Astrocyte of the spinal cord (primary cell): ENCODE data around the gene TSNAXIP1.

Source experiments
- DNase-seq: peaks from one replicate; pipeline ENCODE4 v3.0.0; 2011; ENCODE audit warnings: low read depth, low spot score
- H3K4me3 ChIP-seq: 2 replicates; pipeline ENCODE4 v1.5.1; 2011; ENCODE audit warnings: low read depth, mild to moderate bottlenecking, low read length, moderate library complexity
- CTCF ChIP-seq: IDR thresholded peaks from 2 replicates; pipeline ENCODE4 v1.5.1; 2012; ENCODE audit warnings: low read depth, mild to moderate bottlenecking, low read length, inconsistent platforms
- in situ Hi-C: cut with HindIII; loops from 2 replicates; pipeline ENCODE4 v1.10.0; 2017; ENCODE audit warnings: low sequenced_read_pairs

Gene TSNAXIP1

GRCh38 chr16:67773569-67774456, 32.9 kb upstream of the TSNAXIP1 start:
- in situ Hi-C loops, result loop anchor here (10.0 kb wide), 1 partner anchor 59 kb away; the partner anchor contains the start of gene GFOD2
- no peak overlapping the region for H3K4me3 ChIP-seq
- no peak for TF ChIP-seq CTCF
- DNase-seq, result no peak

- DNase-seq, result no peak
- no peak overlapping the region for H3K4me3 ChIP-seq
- in situ Hi-C loops, result loop anchor here (10.0 kb wide), 1 partner anchor 60 kb away; the partner anchor contains the start of gene GFOD2
- no peak for TF ChIP-seq CTCF
Measured at GRCh38 chr16:67774457-67774853, 32.2 kb upstream of the TSNAXIP1 start.

- TF ChIP-seq CTCF, result no peak
- DNase-seq, result no peak
Measured at GRCh38 chr16:67775273-67775672, 31.4 kb upstream of the TSNAXIP1 start.

GRCh38 chr16:67779256-67780014, 27.3 kb upstream of the TSNAXIP1 start:
- DNase-seq, result no peak
- in situ Hi-C loops, result loop anchor here (10.0 kb wide), 1 partner anchor 65 kb away; the partner anchor contains the start of gene GFOD2
- no peak overlapping the region for H3K4me3 ChIP-seq
- TF ChIP-seq CTCF, result no peak

More at GRCh38 chr16:67775273-67775672, 31.4 kb upstream of the TSNAXIP1 start:
- in situ Hi-C loops, result loop anchor here (10.0 kb wide), 1 partner anchor 60 kb away; the partner anchor contains the start of gene GFOD2
- H3K4me3 ChIP-seq, result no peak overlapping the region

GRCh38 chr16:67780847-67781564, 25.7 kb upstream of the TSNAXIP1 start:
- no peak overlapping the region for H3K4me3 ChIP-seq
- in situ Hi-C loops, result no loop called here
- no peak for DNase-seq
- no peak for TF ChIP-seq CTCF

- no peak for TF ChIP-seq CTCF
- in situ Hi-C loops, result no loop called here
- no peak overlapping the region for H3K4me3 ChIP-seq
- no peak for DNase-seq
Measured at GRCh38 chr16:67781565-67781921, 25.1 kb upstream of the TSNAXIP1 start.
